NCI-H2196 (cell line): ENCODE measurements around the gene MUTYH.
"Not testable (repeated sequence)": the region's sequence is repeated elsewhere in the genome, so short reads cannot be mapped to it uniquely, and the experiment has no call there.

ENCODE experiments used
- DNase-seq: peaks from one replicate; lab custom pipeline; 2025; ENCODE audit not compliant: unreplicated experiment; lab: John Stamatoyannopoulos, UW

MUTYH gene

DNA sequence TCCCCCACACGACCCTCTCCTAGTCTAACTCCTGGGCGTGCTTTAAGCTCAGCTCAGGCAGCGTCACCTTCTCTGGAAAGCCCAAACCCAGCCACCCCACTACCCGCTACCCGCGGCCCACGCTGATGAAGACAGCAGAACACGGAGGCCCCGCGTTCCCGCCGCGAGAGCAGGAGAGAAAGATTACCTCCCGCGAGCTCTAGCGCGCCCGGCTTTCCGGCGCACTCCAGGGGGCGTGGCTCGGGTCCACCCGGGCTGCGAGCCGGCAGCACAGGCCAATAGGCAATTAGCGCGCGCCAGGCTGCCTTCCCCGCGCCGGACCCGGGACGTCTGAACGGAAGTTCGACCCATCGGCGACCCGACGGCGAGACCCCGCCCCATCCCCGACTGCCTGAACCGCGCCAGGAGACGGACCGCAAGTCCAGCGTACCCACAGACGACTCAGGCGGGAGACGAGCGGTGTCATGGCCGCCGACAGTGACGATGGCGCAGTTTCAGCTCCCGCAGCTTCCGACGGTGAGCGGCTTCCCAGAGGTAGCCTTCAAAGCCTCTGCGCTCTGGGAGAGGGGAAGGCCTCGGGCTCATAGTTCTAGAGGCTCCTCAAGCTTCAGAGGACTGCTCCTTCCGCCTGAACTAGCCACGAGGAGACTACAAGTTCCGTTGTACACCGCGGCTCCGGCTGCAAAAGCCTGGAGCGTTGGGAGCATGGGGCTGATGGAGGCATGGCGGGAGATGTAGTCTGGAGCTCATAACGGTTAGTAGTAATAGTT is at the start of gene MUTYH, which contains the start of gene TOE1:
Gene MUTYH (minus strand): TSS at position 652 of the 770 bp plus-strand sequence. CDS start 5,935 bp downstream, outside the sequence.
Gene TOE1 (plus strand): TSS at position 382 of the 770 bp plus-strand sequence. CDS start 83 bp downstream, at position 465.
- DNase-seq, result peak; percentile 94

GRCh38 chr1:45386219-45386618 is 46.0 kb upstream of the MUTYH start:
- no peak for DNase-seq

DNA sequence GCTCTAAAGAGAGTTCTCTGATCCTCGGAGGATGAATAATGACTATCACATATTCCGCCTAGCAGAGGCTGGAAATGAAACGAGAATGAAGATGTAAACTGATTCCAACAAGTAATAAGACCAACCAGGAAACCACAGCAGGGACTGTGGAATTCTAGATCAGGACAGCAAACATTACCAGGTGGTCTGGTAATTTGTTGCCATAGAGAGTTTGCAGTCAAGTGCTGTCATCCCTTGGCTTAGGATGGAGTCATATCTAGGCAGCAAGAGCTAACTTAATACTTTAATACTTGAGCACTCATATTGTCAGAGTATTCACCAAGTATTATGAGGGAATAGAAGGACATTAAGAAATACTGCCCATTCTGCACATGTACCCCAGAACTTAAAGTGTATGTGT is 45.1 kb upstream of the MUTYH start:
- DNase-seq, result peak; percentile 39

- not testable (repeated sequence) for DNase-seq
Observed at GRCh38 chr1:45384213-45384612, 44.0 kb upstream of the MUTYH start.

- DNase-seq, result no peak
Observed at GRCh38 chr1:45383191-45383590, 43.0 kb upstream of the MUTYH start.

DNA sequence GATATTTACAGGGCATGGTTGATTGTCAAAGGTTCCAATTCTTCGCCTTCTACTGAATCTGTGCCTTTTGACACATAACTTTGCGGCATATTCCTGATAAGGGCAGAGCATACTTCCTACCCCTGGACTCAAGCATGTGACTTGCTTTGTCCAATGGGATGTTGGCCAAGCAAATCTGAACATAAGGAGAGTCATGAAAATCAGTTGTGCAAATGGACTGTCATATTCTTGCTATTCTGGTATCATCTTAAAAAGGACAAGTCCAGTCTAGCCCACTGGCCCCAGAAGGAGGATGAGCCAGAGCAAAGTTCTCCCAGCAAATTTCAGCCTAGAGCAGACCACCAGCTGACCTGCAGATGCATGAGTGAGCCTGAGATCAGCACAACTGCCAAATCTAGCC is 41.0 kb upstream of the MUTYH start:
- no peak for DNase-seq

GRCh38 chr1:45380730-45381129 is 40.5 kb upstream of the MUTYH start:
- no peak for DNase-seq

- no peak for DNase-seq
Observed at GRCh38 chr1:45380125-45380524, 39.9 kb upstream of the MUTYH start.

- DNase-seq, result no peak
Observed at GRCh38 chr1:45379524-45379923, 39.3 kb upstream of the MUTYH start.

DNA sequence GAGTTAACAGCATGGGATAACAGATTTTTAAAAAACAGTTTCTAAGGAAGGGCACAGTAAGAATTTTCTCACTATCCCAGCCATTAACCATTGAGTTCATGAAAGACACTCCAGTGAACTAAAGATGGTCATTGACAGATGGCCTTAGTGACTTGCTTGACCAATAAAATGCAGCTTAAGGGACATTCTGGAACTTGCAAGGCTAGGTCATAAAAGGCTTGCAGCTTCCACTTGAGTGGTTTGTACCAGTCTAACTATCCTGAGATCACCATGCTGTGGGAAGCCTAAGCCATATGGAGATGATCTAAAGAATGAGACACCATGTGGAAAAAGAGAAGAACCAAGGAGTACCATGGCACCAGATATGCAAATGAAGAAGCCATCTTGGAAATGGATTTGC is 37.9 kb upstream of the MUTYH start:
- no peak for DNase-seq

DNA sequence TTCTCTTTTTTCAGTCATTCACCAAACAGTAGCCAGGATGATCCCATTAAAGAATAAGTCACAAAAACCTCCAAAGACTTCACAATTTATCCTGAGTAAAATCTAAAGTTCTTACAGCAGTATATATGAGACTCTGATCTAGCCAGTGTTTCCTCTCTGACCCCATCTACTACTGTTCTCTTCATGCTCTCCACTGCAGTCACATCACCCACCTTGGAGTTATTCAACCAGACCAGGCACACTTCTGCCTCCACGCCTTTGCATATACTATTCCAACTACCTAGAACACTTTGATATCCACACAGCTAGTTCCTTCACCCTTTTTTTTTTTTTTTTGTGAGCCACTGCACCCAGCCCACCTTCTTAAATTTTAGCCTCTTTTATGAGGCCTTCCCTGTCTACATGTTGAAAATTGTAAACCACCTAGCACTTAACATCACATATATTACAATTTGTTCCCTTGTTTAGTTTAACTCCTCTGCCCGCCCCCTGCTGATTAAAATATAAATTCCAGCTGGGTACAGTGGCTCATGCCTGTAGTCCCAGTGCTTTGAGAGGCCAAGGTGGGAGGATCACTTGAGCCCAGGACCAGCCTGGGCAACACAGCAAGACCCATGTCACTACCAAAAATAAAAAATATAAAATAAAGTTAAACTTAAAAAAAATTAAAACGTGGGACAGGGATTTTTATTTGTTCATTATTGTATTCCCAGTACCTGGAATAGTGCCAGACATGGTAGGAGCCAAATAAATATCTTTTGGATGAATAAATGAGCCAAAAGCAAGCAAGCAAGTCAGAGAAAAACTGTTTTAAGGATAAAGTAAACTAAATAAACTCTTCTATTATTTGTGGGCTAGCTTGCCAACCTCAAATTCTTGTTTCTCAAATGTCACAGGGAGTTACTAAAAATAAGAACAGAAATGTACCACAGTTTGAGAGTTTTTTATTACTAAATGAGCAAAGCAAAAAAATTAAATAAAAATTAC is 35.2 kb upstream of the MUTYH start:
- DNase-seq, result no peak

- DNase-seq, result no peak
Observed at GRCh38 chr1:45373573-45373972, 33.3 kb upstream of the MUTYH start.

GRCh38 chr1:45370575-45370974 is 30.3 kb upstream of the MUTYH start:
- no peak for DNase-seq

DNA sequence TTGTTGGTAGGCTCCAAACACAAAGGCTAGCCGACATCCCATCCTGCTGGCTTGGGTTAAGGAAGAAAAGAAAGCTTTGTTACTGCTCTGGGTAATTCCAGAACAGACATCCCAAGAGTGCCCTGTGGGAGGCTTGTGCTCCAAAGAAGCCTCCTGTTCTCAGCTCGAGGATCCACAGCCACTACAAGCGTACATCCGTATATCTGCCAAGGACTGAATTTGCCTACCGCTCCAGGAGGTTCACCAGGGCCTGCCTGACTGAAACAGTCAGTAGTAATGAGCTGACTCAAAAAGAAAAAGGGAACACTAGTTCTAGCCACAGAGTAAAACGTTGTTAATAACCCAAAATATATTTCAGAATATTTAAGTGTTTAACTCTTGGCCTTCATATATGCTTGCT is 24.8 kb upstream of the MUTYH start:
- no peak for DNase-seq

DNA sequence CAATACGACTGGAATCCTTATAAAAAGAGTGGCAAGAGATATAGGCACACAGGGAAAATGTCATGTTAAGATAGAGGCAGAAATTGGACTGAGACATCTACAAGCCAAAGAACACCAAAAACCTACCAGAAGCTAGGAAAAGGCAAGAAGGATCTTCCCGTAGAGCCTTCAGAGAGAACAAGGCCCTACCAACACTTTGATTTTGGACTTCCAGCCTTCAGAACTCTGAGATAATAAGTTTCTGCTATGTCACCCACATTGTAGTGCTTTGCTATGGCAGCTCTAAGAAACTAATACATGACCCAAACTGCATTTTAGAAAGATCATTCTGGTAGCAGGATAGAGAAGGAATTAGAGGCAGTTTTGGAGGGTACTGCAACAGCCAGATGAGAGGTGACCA is 24.1 kb upstream of the MUTYH start:
- DNase-seq, result no peak

DNA sequence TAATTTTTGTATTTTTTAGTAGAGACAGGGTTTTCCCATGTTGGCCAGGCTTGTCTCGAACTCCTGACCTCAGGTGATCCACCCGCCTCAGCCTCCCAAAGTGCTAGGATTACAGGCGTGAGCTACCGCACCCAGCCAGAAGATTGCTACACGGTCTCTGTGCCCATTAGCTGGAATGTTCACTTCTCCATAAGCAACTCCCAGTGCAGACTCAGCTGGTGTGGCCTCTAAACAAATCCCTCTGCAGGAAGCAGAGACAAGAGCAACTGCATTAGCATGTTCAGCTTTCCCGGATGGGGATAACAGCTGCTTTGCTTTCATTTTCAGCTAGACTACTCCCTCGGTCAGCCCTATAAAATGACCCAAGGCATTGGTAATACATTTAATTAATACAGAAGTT is 20.7 kb upstream of the MUTYH start:
- DNase-seq, result peak; percentile 29

GRCh38 chr1:45359882-45360513 is 19.8 kb upstream of the MUTYH start:
- DNase-seq, result peak; percentile 54

DNA sequence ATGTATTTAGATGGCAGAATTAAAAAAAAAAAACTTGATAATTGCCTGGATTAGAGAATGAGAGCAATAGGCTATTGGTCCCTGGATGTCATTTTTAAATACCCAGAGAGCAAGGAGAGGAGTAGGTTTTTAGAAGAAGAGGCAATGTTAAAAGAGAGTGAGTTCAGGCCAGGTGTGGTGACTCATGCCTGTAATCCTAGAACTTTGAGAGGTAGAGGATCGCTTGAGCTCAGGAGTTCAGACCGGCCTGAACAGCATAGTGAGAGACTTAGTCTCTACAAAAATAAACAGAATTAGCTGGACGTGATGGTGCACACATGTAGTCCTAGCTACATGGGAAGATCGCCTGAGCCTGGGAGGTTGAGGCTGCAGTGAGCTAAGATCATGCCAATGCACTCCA is 15.9 kb upstream of the MUTYH start:
- DNase-seq, result peak; percentile 43

DNA sequence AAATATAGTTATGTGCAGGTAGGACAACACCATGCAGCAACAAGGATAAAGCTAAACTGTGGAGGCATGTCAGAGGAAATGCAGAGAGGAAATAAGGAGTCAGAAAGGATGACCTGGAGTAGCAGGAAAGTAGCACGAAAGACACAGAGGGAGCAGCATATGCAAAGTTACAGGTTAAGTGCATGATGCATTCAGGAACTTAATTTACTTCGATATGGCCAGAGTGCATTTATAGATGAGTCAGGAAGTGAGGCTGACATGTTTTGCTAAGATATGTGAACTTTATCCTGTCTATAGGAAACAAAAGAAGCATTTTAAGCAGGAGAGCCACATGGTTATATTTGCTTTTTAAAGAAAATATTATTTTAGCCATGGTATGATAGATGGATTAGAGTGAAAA is 15.4 kb upstream of the MUTYH start:
- no peak for DNase-seq

DNA sequence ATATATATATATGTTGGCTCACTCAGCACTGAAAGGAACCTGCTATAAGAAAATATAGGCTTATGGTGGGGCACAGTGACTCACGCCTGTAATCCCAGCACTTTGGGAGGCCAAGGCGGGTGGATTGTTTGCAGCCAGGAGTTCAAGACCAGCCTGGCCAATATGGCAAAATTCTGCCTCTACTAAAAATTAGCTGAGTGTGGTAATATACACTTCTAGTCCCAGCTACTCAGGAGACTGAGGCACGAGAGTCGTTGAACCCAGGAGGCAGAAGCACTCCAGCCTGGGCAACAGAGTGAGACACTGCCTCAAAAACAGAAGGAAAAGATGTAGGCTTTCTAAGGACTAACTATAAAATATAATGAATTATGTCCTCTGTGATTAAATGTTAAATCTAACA is 14.6 kb upstream of the MUTYH start:
- no peak for DNase-seq

DNA sequence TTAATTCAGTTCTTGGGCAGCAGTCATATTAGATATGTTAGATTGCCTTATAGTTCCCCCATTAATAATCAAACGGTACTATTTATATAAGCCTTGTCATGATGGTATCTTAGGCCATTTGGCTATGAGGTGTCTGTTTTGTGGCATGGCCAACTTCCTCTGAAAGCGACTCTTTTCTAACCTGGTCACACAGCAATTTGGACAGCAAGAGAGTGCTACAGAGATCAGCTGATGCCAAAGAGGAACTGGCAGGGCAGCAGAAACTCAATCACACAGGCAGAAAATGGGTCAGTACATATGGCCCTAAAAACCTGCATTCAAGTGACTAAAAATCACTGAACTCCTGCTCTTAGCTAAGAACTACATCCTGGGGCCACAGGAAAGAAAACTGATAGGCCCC is 13.4 kb upstream of the MUTYH start:
- no peak for DNase-seq
